Fibroblast of peridontal ligament (primary cell): ENCODE results near the gene HOXD1.

ENCODE experiments used
- DNase-seq: peaks from one replicate; pipeline ENCODE4 v3.0.0-alpha.2; 2010; ENCODE audit errors: extremely low read depth

The HOXD1 gene

DNA sequence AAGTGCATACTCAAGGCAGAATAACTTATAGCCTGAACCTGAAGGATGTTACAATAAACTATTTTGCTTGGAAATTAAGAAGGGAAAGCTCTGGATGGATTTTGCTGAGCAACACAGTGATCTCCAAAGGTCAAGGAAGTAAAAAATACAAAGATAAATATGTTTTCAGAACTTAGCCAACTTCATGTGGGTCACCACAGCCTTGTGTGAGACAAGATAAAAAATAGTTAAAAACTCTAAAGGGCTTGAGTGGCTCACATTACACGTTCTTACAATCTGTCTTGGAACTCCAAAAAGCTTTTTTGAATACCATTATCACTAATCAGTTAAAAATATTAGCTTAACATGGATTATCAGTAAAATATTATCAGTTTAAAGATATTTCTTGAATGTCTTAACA lies 51.8 kb downstream of the HOXD1 start:
- DNase-seq: no peak
